ENCODE results near the gene NAT8L. TPM values are rescaled to one million over a fixed set of nuclear protein-coding genes. Genes with fewer than 3 reads are reported as not detected.

The NAT8L gene
- total and polyA plus RNA-seq, 2 of the 13 experiments (the other 11 are each of a cell fraction or from before 2014, with no cell fraction given): 2.2 to 3.3 TPM

DNA sequence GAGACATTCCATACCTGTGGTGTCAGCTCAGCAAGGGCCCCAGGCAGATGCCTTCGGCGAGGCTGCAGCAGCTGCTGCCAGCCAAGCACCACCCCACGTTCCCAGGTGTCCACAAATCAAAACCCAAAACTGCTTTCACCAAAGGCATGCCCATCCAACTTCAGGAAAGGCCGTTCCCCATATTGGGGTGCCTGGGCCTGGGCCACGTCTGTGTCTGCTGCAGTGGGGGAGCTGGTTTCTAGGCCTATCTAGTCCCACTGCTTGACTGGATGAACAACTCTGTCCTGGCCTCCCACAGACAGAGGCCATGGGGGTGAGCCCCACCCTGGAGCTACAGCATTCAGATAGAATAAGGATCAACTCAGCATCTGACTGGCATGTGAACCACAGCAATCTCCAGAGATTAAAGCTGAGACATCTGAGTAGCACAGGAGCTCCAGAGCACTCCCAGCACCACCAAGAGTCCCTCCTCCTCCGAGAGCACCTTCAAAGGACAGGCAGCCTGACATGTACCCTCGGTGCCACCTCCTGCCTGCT is 37.0 kb downstream of the NAT8L start (continued):
- TF ChIP-seq, protein P1, sequence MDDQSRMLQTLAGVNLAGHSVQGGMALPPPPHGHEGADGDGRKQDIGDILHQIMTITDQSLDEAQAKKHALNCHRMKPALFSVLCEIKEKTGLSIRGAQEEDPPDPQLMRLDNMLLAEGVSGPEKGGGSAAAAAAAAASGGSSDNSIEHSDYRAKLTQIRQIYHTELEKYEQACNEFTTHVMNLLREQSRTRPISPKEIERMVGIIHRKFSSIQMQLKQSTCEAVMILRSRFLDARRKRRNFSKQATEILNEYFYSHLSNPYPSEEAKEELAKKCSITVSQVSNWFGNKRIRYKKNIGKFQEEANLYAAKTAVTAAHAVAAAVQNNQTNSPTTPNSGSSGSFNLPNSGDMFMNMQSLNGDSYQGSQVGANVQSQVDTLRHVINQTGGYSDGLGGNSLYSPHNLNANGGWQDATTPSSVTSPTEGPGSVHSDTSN (CRISPR knock-in tag; IDR thresholded peaks at IDR 0.05; ENCODE audit: borderline replicate concordance): no peak
- TF ChIP-seq HMGA1 (CRISPR knock-in tag; conservative IDR thresholded peaks at IDR 0.05): no peak
- no peak for TF ChIP-seq ZNF20 (CRISPR knock-in tag; IDR thresholded peaks at IDR 0.05)

DNA sequence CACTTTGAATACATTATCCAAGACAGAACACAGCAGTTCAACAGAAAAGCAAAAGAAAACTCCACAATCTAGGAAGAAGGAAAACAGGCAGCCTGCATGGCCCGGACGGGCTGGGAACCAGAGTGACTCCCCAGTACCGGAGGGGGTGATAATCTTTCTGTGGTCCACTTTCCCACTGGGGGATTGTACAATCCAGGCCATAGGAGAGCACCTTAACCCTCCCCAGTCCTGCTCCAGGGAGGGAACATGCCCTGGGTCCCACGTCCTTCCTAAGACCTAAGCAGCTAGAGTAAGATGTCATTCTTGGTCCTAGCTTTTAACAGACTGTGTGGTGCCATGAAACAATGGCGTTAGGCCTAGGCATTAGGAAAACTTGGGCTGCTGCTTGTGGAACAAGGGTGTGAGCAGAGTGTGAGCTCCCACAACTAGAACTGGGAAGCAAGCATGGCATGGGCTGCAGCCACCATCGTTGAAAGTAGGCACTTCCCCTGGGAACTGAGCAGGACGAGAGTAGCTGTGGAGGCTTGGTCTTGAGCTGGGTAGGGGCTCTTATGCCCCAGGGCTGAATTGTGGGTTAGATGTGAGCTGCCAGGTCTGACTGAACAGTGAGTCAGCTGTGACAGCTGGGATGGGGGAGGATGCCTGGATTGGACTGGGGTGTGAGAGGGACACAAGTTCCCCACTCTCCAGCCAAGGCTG is 42.4 kb downstream of the NAT8L start:
- intact Hi-C loops (cut with micrococcal nuclease; ENCODE audit: unreplicated experiment) (no loop called here), in situ Hi-C loops (cut with HindIII; ENCODE audit: extremely low pct_ligation_motif_present, low pct_unique_long_range_greater_than_20kb) (no loop called here)
- Histone ChIP-seq H3K4me2 (ENCODE audit: low read depth, low read length) (no peak overlapping the region), H3K36me3 (replicated peaks in 1 of 2; ENCODE audit: control insufficient read depth in 1 of 2, insufficient read depth in 2 of 2, low read length in 2 of 2) (no peaks in the 10 kb centered on the region), H3K27me3 (ENCODE audit: control insufficient read depth in 1 of 2, insufficient read depth in 2 of 2, low read length in 2 of 2) (peaks cover 0 to 3% of the 10 kb centered on the region in 2 experiments; a peak in 1 of 5 replicates), H3K9me3 (ENCODE audit: low read length) (peaks cover 26% of the 10 kb centered on the region), H3K4me1 (ENCODE audit: insufficient read depth, low read length) (no peaks in the 10 kb centered on the region), H3K27ac (ENCODE audit: extremely low read length, insufficient read depth, low read length) (no peak overlapping the region), H4K20me1 (ENCODE audit: insufficient read depth, low read length) (no peaks in the 10 kb centered on the region), H2AFZ (ENCODE audit: low read length) (no peak overlapping the region), H3K79me2 (ENCODE audit: insufficient read depth, low read length) (no peaks in the 10 kb centered on the region), H3K4me3 (replicated peaks in 1 of 3; ENCODE audit: insufficient read depth in 1 of 3, low read depth in 2 of 3, low read length in 3 of 3) (no peak overlapping the region), H3K9ac (ENCODE audit: insufficient read depth, low read depth, low read length) (no peak overlapping the region)
- DNase-seq (ENCODE audit: low spot score) (no peak), FAIRE-seq (no peak), ATAC-seq (no peak)
- no TSS peak for BruUV-seq (replicated peaks)
- WGBS (ENCODE audit: low lambda C conversion rate): 37% methylated on average over 5 of the region's 7 CpGs
- ChIA-PET POLR2A (no interaction called here), CTCF (ENCODE audit: low intra/inter-chr PET ratio, low total read pairs) (no interaction called here)
- TF ChIP-seq ZNF24 (IDR thresholded peaks at IDR 0.05) (no peak), THAP11 (CRISPR knock-in tag; IDR thresholded peaks at IDR 0.05) (no peak), ZNF563 (CRISPR knock-in tag; IDR thresholded peaks at IDR 0.05) (no peak), ZNF780A (CRISPR knock-in tag; IDR thresholded peaks at IDR 0.05) (no peak), ERF (CRISPR knock-in tag; IDR thresholded peaks at IDR 0.05) (no peak), U2AF1 (optimal IDR thresholded peaks at IDR 0.05; ENCODE audit: low read depth, low read length) (no peak), ZNF556 (CRISPR knock-in tag; IDR thresholded peaks at IDR 0.05; ENCODE audit: borderline replicate concordance) (no peak)
- TF ChIP-seq, protein P2, sequence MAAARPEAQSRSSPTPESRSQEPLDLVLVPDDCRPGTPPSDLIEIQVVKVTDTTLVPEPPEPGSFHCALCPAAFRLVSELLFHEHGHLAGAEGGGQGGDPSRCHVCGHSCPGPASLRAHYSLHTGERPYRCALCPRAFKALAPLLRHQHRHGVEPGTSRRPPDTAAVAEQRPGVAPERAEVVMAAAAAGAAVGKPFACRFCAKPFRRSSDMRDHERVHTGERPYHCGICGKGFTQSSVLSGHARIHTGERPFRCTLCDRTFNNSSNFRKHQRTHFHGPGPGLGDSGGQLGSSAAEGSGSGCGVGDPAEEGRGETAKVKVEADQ (CRISPR knock-in tag; IDR thresholded peaks at IDR 0.05; ENCODE audit: borderline replicate concordance): no peak
- TF ChIP-seq, protein P3, sequence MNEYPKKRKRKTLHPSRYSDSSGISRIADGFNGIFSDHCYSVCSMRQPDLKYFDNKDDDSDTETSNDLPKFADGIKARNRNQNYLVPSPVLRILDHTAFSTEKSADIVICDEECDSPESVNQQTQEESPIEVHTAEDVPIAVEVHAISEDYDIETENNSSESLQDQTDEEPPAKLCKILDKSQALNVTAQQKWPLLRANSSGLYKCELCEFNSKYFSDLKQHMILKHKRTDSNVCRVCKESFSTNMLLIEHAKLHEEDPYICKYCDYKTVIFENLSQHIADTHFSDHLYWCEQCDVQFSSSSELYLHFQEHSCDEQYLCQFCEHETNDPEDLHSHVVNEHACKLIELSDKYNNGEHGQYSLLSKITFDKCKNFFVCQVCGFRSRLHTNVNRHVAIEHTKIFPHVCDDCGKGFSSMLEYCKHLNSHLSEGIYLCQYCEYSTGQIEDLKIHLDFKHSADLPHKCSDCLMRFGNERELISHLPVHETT (CRISPR knock-in tag; conservative IDR thresholded peaks at IDR 0.05): no peak
